ENCODE data around the gene APBA2. TPM values are rescaled to one million over a fixed set of nuclear protein-coding genes. Genes with fewer than 3 reads are reported as not detected.
"Not testable (repeated sequence)": the region's sequence is repeated elsewhere in the genome, so short reads cannot be mapped to it uniquely, and the experiment has no call there.

The APBA2 gene
- total RNA-seq, 1 experiment from 2014 or later: not detected

GRCh38 chr15:29159771-29160455 is 274.1 kb downstream of the APBA2 start:
- Histone ChIP-seq H3K36me3 (ENCODE audit: control insufficient read depth, insufficient read depth, low read length) (no peaks in the 10 kb centered on the region), H3K27me3 (replicated peaks; ENCODE audit: control insufficient read depth, insufficient read depth, low read length) (no peaks in the 10 kb centered on the region), H3K9me3 (0 out of 2 replicates have a peak, but pooled peaks cover 5% of the 10 kb centered on the region), H3K4me1 (peaks cover 6% of the 10 kb centered on the region; the same call in 1 of the 2 replicates), H3K4me3 (ENCODE audit: low read depth, low read length) (no peak overlapping the region)
- POLR2A ChIA-PET: no interaction called here
- Mint-ChIP-seq H3K27ac (ENCODE audit: unreplicated experiment) (no peak overlapping the region), H3K4me1 (ENCODE audit: low read depth, unreplicated experiment) (no peaks in the 10 kb centered on the region), H3K4me3 (ENCODE audit: unreplicated experiment) (no peak overlapping the region), H3K36me3 (ENCODE audit: insufficient read depth, unreplicated experiment) (no peaks in the 10 kb centered on the region), H3K27me3 (ENCODE audit: insufficient read depth, unreplicated experiment) (peaks cover 4% of the 10 kb centered on the region), H3K9me3 (ENCODE audit: unreplicated experiment) (peaks cover 10% of the 10 kb centered on the region)
- no peak for TF ChIP-seq CTCF (IDR thresholded peaks at IDR 0.05; ENCODE audit: insufficient read depth in 1 of 2, low read depth in 1 of 2, low read length in 1 of 2, severe bottlenecking in 1 of 2, unreplicated experiment in 1 of 2)
- BruUV-seq (replicated peaks): no TSS peak
- CTCF ChIA-PET: no interaction called here
- intact Hi-C loops (cut with micrococcal nuclease; ENCODE audit: unreplicated experiment): no loop called here
- DNase-seq: no peak

GRCh38 chr15:29162411-29162810 is 276.6 kb downstream of the APBA2 start:
- Mint-ChIP-seq H3K4me1 (ENCODE audit: low read depth, unreplicated experiment) (no peaks in the 10 kb centered on the region), H3K36me3 (ENCODE audit: insufficient read depth, unreplicated experiment) (no peaks in the 10 kb centered on the region), H3K9me3 (ENCODE audit: unreplicated experiment) (peaks cover 10% of the 10 kb centered on the region), H3K27me3 (ENCODE audit: insufficient read depth, unreplicated experiment) (peaks cover 8% of the 10 kb centered on the region), H3K4me3 (ENCODE audit: unreplicated experiment) (no peak overlapping the region), H3K27ac (ENCODE audit: unreplicated experiment) (no peak overlapping the region)
- Histone ChIP-seq H3K9me3 (0 out of 2 replicates have a peak, but pooled peaks cover 5% of the 10 kb centered on the region), H3K36me3 (ENCODE audit: control insufficient read depth, insufficient read depth, low read length) (no peaks in the 10 kb centered on the region), H3K4me1 (peaks cover 6% of the 10 kb centered on the region; the same call in 1 of the 2 replicates), H3K27me3 (replicated peaks; ENCODE audit: control insufficient read depth, insufficient read depth, low read length) (no peaks in the 10 kb centered on the region), H3K4me3 (ENCODE audit: low read depth, low read length) (no peak overlapping the region)
- CTCF ChIA-PET: no interaction called here
- intact Hi-C loops (cut with micrococcal nuclease; ENCODE audit: unreplicated experiment): no loop called here
- BruUV-seq (replicated peaks): no TSS peak
- TF ChIP-seq CTCF (IDR thresholded peaks at IDR 0.05; ENCODE audit: insufficient read depth in 1 of 2, low read depth in 1 of 2, low read length in 1 of 2, severe bottlenecking in 1 of 2, unreplicated experiment in 1 of 2): no peak
- DNase-seq: no peak
- POLR2A ChIA-PET: no interaction called here

DNA sequence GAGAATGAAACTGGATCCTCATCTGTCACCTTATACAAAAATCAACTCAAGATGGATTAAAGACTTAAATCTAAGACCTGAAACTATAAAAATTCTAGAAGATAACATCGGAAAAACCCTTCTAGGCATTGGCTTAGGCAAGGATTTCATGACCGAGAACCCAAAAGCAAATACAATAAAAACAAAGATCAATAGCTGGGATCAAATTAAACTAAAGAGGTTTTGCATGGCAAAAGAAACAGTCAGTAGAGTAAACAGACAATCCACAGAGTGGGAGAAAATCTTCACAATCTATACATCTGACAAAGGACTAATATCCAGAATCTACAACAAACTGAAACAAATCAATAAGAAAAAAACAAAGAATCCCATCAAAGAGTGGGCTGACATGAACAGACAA is 281.3 kb downstream of the APBA2 start:
- H3K27me3 Mint-ChIP-seq (ENCODE audit: insufficient read depth, unreplicated experiment); H3K4me3 Mint-ChIP-seq (ENCODE audit: unreplicated experiment); BruUV-seq (replicated peaks); H3K4me1 Mint-ChIP-seq (ENCODE audit: low read depth, unreplicated experiment); H3K36me3 Mint-ChIP-seq (ENCODE audit: insufficient read depth, unreplicated experiment); H3K4me1 ChIP-seq; H3K9me3 ChIP-seq; intact Hi-C loops (cut with micrococcal nuclease; ENCODE audit: unreplicated experiment); H3K4me3 ChIP-seq (ENCODE audit: low read depth, low read length); CTCF ChIA-PET; DNase-seq; H3K27ac Mint-ChIP-seq (ENCODE audit: unreplicated experiment); H3K36me3 ChIP-seq (ENCODE audit: control insufficient read depth, insufficient read depth, low read length); POLR2A ChIA-PET; H3K9me3 Mint-ChIP-seq (ENCODE audit: unreplicated experiment); H3K27me3 ChIP-seq (replicated peaks; ENCODE audit: control insufficient read depth, insufficient read depth, low read length): not testable (repeated sequence)

Other genes starting within 250 kb of the APBA2 start
- not detected in 2 replicates for gene GOLGA8M, start 173.6 kb upstream of the APBA2 start, total RNA-seq (2022)
- gene GOLGA6L7, start 37.3 kb upstream of the APBA2 start, total RNA-seq (2022): not detected in 2 replicates